Measurements from ENCODE around the gene REX1BD.

Gene REX1BD

GRCh38 chr19:18601875-18602274 is 13.3 kb downstream of the REX1BD start:
- no peak overlapping the region for H2AFZ ChIP-seq (ENCODE audit: low read depth, low read length)
- peaks cover 6% of the 10 kb centered on the region for H3K27me3 ChIP-seq (ENCODE audit: insufficient read depth, low read length, poor library complexity)
- no peak overlapping the region for H3K27ac ChIP-seq (ENCODE audit: low read length)
- H3K9ac ChIP-seq (ENCODE audit: low read depth, low read length) = no peak overlapping the region
- ATAC-seq (ENCODE audit: insufficient read depth, low read depth) (no peak), DNase-seq (no peak)
- H3K79me2 ChIP-seq (ENCODE audit: insufficient read depth, low read length) = no peaks in the 10 kb centered on the region
- H3K9me3 ChIP-seq (ENCODE audit: insufficient read depth, low read length, severe bottlenecking) = no peaks in the 10 kb centered on the region
- H3K36me3 ChIP-seq (ENCODE audit: insufficient read depth, low read length) = no peaks in the 10 kb centered on the region
- H4K20me1 ChIP-seq (ENCODE audit: insufficient read depth, low read length) = no peaks in the 10 kb centered on the region
- no peak for TF ChIP-seq EZH2 (IDR thresholded peaks at IDR 0.05; ENCODE audit: borderline replicate concordance, low read depth, low read length, severe bottlenecking)
- no peak overlapping the region for H3K4me2 ChIP-seq (ENCODE audit: insufficient read depth, low read length)
- H3K4me3 ChIP-seq (ENCODE audit: low read depth in 1 of 2, low read length in 2 of 2) = no peak overlapping the region
- no peaks in the 10 kb centered on the region for H3K4me1 ChIP-seq (ENCODE audit: insufficient read depth, low read length)

GRCh38 chr19:18603255-18603957 is 14.8 kb downstream of the REX1BD start:
- H2AFZ ChIP-seq (ENCODE audit: low read depth, low read length) = no peak overlapping the region
- TF ChIP-seq CTCF (IDR thresholded peaks at IDR 0.05; ENCODE audit: borderline replicate concordance, extremely low read depth, low read length, poor library complexity, severe bottlenecking) (peak; percentile 10), EZH2 (IDR thresholded peaks at IDR 0.05; ENCODE audit: borderline replicate concordance, low read depth, low read length, severe bottlenecking) (no peak)
- DNase-seq (no peak), ATAC-seq (ENCODE audit: insufficient read depth, low read depth) (peak; percentile 55; the same call in 2 of the 3 replicates)
- no peaks in the 10 kb centered on the region for H4K20me1 ChIP-seq (ENCODE audit: insufficient read depth, low read length)
- H3K9ac ChIP-seq (ENCODE audit: low read depth, low read length) = no peak overlapping the region
- no peaks in the 10 kb centered on the region for H3K79me2 ChIP-seq (ENCODE audit: insufficient read depth, low read length)
- no peaks in the 10 kb centered on the region for H3K4me1 ChIP-seq (ENCODE audit: insufficient read depth, low read length)
- H3K9me3 ChIP-seq (ENCODE audit: insufficient read depth, low read length, severe bottlenecking) = no peaks in the 10 kb centered on the region
- peaks cover 6% of the 10 kb centered on the region for H3K27me3 ChIP-seq (ENCODE audit: insufficient read depth, low read length, poor library complexity)
- no peak overlapping the region for H3K4me2 ChIP-seq (ENCODE audit: insufficient read depth, low read length)
- H3K27ac ChIP-seq (ENCODE audit: low read length) = no peak overlapping the region
- H3K4me3 ChIP-seq (ENCODE audit: low read depth in 1 of 2, low read length in 2 of 2) = no peak overlapping the region
- H3K36me3 ChIP-seq (ENCODE audit: insufficient read depth, low read length) = no peaks in the 10 kb centered on the region

- Histone ChIP-seq H3K4me2 (ENCODE audit: insufficient read depth, low read length) (no peak overlapping the region), H3K27me3 (ENCODE audit: insufficient read depth, low read length, poor library complexity) (peaks cover 11% of the 10 kb centered on the region), H2AFZ (ENCODE audit: low read depth, low read length) (no peak overlapping the region), H3K4me1 (ENCODE audit: insufficient read depth, low read length) (no peaks in the 10 kb centered on the region), H3K36me3 (ENCODE audit: insufficient read depth, low read length) (no peaks in the 10 kb centered on the region), H3K4me3 (ENCODE audit: low read depth in 1 of 2, low read length in 2 of 2) (no peak overlapping the region), H3K79me2 (ENCODE audit: insufficient read depth, low read length) (no peaks in the 10 kb centered on the region), H3K9ac (ENCODE audit: low read depth, low read length) (no peak overlapping the region), H3K9me3 (ENCODE audit: insufficient read depth, low read length, severe bottlenecking) (no peaks in the 10 kb centered on the region), H3K27ac (ENCODE audit: low read length) (no peak overlapping the region), H4K20me1 (ENCODE audit: insufficient read depth, low read length) (no peaks in the 10 kb centered on the region; the same call in 1 of the 2 replicates)
- DNase-seq (no peak), ATAC-seq (ENCODE audit: insufficient read depth, low read depth) (no peak)
- TF ChIP-seq EZH2 (IDR thresholded peaks at IDR 0.05; ENCODE audit: borderline replicate concordance, low read depth, low read length, severe bottlenecking) (no peak), CTCF (IDR thresholded peaks at IDR 0.05; ENCODE audit: borderline replicate concordance, extremely low read depth, low read length, poor library complexity, severe bottlenecking) (no peak)
Observed at GRCh38 chr19:18603958-18604819, 15.6 kb downstream of the REX1BD start.

- Histone ChIP-seq H3K27ac (ENCODE audit: low read length) (no peak overlapping the region), H3K27me3 (ENCODE audit: insufficient read depth, low read length, poor library complexity) (peaks cover 15% of the 10 kb centered on the region), H3K4me3 (ENCODE audit: low read depth in 1 of 2, low read length in 2 of 2) (no peak overlapping the region), H2AFZ (ENCODE audit: low read depth, low read length) (no peak overlapping the region), H3K9ac (ENCODE audit: low read depth, low read length) (no peak overlapping the region), H3K36me3 (ENCODE audit: insufficient read depth, low read length) (no peaks in the 10 kb centered on the region), H4K20me1 (ENCODE audit: insufficient read depth, low read length) (no peaks in the 10 kb centered on the region; the same call in 1 of the 2 replicates), H3K9me3 (ENCODE audit: insufficient read depth, low read length, severe bottlenecking) (no peaks in the 10 kb centered on the region), H3K79me2 (ENCODE audit: insufficient read depth, low read length) (no peaks in the 10 kb centered on the region), H3K4me1 (ENCODE audit: insufficient read depth, low read length) (no peaks in the 10 kb centered on the region), H3K4me2 (ENCODE audit: insufficient read depth, low read length) (no peak overlapping the region)
- TF ChIP-seq CTCF (IDR thresholded peaks at IDR 0.05; ENCODE audit: borderline replicate concordance, extremely low read depth, low read length, poor library complexity, severe bottlenecking) (no peak), EZH2 (IDR thresholded peaks at IDR 0.05; ENCODE audit: borderline replicate concordance, low read depth, low read length, severe bottlenecking) (no peak)
- DNase-seq = no peak
- ATAC-seq (ENCODE audit: insufficient read depth, low read depth) = no peak
Observed at GRCh38 chr19:18604820-18605159, 16.2 kb downstream of the REX1BD start.
